Measurements from ENCODE around the gene KIF26B. TPM values are rescaled to one million over a fixed set of nuclear protein-coding genes. Genes with fewer than 3 reads are reported as not detected.

The KIF26B gene
- polyA plus RNA-seq, 1 donor = 33.3 TPM

DNA sequence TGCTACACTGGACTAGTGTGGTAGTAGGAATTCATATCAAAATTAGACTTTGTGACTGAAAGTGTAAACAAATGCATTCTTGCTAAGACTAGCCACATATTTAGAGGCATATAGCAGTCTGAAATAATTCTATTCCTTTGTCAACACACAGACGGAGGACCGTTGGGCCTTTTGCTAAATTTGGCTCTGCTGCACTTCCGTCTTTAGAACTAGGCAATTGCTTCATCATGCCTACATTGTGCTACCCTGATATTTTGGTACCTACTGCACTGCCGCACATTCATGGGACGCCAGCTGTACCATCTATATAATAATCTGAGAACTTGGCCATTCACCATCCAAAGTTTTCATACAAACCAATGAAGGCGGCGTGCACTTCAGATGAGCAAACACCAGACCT, 346.8 kb downstream of the KIF26B start:
- no peak for DNase-seq

DNA sequence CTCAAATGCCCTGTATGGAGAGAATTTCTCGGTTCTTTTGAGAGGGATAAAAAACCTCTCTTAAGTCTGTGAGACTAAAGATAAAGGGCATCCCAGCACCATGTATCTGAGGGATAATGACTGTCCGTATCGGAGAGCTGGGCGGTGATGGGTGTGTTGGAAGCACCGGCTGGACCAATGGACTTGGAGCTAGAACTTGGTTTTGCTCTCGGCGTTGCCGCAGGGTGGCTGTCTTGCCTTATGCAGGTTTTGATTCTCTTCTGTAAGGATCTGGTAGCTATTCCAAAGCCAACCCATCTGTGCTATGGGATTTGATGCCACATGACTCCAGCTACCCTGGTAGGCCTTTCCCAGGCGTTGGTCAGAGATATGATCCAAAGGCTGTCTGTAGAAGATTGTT, 348.8 kb downstream of the KIF26B start:
- DNase-seq = no peak

GRCh38 chr1:245510144-245510543, 355.4 kb downstream of the KIF26B start:
- no peak for DNase-seq

DNA sequence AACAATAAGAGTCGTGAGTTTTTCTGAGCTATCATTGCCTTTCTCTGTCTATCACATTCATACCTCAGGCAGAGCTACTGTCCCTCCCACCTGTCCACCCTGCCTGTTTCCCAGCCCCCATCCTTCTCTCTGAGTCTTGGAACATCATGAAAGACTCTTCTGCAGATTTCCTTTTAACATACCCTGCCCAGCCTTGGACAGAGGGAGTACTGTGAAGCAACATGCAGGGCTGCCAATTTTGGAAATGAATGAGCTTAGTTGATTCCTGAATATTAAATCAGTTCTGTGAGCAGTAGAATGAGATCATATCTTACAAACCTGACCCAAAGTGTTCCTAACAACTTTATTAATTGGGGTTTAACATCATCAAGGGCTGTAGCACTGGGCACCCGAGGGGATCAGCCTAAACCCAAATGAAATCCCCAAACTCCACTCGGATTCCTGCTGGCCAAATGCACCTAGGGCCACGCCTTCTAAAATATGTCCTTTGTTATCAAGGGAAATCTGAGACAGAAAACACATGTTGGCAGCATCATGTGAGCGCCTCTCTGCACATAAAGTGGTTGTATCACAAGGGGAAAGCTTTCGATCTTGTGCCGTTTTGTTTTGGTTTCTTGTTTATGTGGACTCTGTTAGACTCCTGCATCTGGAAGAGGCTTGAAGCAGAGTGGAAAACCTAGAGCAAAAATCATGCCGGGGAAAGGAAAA, 357.6 kb downstream of the KIF26B start:
- no peak for DNase-seq

DNA sequence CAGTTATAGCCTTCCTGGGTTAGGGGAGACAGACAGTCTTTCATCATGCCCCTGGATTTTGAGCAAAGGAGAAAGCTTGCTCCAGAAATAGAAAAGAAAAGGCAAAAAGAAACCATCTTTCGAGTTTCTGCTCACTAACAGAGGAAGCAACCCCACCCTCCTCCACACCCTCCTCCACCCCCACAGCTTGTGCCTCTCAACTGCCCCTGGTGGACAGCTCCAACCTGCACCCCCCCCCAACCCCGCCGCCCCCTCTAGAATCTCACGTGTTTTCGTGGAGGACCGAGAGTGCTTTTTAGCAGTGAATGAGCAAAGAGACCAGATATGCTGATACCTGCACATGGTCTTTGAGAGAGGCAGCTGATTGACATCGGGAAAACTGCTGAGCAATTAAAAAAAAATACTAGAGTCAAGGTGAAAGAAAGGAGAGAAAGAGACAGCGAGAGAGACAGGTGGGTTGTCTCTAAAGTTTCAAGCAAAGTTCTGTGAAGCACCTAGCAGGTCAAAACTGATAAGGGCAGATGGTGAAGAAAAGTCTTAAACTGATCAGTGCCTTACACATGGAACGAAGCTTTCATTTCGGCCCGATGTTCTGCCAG, 358.3 kb downstream of the KIF26B start:
- no peak for DNase-seq

DNA sequence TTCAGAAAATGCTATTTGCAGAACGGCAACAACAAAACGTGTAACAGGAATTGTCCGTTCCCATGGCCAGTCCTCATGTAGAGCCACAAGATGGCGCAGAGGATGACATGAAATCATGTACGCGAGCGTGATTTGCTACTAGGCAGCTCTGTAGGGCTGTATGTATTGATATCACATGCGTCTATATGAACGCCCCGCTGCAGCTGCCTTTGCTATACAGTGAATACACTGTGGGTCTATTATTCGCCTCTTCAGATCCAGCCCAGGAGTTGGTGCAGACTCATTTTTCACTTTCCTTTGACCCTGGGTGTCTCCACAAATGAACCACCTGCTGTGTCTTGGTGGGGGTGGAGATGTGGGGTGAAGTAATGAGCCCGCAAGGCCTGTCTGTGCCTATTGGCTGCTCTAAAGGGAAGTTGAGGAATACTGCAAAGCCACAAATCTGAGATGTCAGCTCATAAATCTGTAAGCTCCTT, 361.5 kb downstream of the KIF26B start:
- DNase-seq = no peak

DNA sequence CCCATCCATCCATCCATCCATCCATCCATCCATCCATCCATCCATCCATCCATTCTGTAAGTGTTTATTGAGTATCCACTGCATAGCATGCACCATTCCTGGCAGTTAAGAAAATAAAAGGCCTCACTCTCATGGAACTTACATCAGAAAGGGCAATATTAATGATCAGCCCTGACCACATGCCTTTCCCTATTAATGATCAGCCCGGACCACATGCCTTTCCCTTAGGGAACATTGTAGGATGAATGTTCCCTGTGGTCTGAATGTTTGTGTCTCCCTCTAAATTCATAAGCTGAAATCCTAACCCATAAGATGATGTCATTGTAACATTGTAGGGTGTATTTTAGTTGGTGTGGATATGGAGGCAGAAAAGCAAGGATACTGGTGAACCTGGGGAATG, 365.8 kb downstream of the KIF26B start:
- DNase-seq = no peak

- DNase-seq = no peak
Measured at GRCh38 chr1:245526141-245526540, 371.4 kb downstream of the KIF26B start.

- no peak for DNase-seq
Measured at GRCh38 chr1:245528258-245528635, 373.5 kb downstream of the KIF26B start.

GRCh38 chr1:245530937-245531336, 376.2 kb downstream of the KIF26B start:
- no peak for DNase-seq

DNA sequence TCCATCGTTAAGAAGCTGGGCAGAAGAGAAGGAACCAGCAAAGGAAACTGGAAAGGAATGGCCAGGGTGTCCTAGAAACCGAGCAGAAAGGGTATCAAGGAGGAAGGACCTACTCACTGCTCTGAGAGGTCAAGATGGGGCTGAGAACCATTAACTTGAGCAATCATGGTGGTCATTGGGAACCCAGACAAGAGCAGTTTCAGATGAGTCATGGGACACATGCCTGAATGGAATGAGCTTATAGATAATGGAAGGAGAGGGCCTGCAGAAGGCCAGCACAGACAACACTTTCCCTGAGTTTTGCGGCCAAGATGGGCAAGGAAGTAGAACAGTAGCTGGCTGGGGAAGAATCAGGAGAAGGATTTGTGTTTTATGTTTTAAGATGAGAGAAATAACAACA, 383.2 kb downstream of the KIF26B start:
- no peak for DNase-seq

DNA sequence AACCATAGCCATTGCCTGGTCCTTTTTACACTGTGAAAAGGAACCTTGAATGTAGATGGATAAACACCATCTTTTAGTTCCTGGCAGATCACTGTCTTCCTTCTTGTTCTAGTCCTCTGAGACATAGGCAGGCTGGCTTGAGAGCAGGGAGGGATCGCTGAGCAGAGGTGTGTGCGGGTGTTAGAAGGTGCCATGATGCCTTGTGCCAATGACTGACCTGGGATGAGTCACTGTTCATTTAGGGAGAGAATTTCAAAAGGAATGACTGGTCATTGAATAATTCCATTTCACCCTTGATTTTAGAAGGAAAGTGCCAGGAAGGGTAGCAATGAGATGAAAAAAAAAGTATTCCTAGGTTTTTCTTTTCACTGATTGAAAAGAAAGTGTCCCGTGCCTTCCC, 383.9 kb downstream of the KIF26B start:
- DNase-seq = no peak

DNA sequence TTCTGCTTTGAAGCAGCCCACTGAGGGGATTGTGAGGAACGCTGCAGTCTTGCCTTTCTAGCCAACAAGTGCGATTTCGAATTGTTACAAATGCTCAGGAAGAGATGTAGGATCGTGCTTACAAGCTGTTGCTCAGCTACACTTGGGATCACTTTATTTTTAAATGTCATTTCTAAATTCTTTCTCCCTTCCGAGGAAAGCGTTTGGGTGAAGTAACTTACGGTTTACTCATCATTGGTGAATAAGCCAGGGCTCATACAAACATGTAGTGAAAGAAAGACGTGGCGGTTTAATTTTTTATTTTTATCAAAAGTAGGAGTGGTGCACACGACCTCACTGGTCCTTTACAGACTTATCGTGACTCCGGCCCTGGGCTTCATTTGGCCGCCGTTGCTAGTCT, 386.6 kb downstream of the KIF26B start:
- no peak for DNase-seq

DNA sequence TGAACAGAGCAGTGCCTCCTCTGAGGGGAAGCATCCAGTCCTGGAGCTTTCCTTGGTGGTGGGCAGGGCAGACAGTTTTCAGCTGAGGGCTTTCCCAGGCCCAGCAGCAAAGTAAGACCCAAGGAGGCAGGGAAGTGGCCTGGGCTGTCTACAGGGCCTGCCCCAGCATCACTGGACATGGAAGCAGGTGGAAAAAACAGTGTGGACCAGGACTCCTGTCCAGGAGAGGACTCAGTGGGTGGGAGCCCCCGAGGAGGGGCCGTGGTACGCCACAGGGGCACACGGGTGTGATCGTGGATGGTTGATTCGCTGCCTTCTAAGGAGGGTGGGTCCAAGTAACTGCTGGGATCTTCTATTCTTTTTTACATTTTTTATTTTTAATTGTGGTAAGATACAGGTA, 387.6 kb downstream of the KIF26B start:
- no peak for DNase-seq

DNA sequence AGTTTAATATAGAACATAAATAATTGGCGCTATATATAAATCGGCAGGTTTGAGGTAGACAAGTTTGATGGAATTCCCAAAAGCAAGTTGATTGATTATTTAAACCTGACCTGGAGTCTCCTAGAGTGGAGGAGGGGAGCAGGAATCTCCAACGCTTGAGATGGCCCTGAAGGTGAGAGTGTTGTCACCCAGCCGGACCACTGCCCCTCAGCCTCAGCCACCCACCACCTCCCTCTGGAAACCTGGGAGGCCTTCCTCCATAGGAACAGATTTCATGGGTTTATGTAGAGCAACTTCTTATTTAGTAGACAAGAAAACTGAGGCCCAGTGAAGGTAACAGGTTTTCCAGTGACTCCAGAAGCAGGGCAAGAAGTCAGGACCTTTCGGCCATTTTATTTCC, 389.5 kb downstream of the KIF26B start:
- DNase-seq = no peak

- no peak for DNase-seq
Measured at GRCh38 chr1:245546875-245547274, 392.1 kb downstream of the KIF26B start.

DNA sequence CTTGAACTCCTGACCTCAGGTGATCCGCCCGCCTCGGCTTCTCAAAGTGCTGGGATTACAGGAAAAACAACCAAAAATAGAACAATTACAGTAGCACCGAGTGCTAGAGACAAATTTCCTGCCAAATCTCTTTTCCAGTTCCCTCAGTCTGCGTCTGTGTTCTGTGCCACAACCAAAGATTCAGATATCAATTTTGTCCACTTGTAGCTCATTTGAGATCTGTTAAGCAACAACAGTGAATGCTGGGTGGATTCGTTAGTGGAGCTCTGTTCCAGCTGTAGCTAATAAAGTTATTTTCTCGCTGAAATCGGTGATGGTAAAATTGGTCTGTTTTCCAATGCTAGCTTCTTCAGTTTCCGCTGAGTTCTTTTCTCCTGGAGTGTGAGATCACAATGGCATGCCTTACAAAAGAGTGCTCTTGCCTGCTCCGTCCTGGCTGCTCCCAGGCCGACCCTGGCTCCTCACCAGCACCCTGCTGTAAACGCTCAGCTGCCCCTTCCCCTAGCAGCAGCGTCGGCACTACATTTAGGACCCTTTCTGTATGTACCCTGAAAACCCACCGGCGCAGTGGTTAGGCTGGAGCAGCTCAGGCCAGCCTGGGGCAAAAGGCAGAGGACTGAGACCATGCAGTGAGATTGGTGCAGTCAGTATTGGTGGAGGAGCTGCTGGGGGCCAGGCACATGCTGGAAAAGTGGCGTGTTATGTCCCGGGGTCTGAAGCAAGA, 395.4 kb downstream of the KIF26B start:
- DNase-seq = no peak

DNA sequence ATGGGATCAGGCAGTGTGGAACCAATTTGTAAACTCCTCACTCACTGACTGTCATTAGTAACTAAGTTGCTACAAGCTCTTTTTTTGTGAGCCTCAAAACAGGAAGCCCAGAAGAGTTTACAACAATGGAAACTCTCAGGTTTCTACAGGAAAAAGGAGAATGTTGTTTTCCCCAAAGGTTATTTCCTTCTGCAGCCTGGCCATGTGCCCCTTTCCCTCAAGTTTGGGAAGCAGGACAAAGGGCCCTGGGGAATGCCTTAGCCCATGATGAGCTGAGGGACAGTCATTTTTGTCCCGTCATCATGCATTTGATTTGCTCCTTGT, 395.9 kb downstream of the KIF26B start:
- no peak for DNase-seq

- DNase-seq = no peak
Measured at GRCh38 chr1:245551536-245551935, 396.8 kb downstream of the KIF26B start.

DNA sequence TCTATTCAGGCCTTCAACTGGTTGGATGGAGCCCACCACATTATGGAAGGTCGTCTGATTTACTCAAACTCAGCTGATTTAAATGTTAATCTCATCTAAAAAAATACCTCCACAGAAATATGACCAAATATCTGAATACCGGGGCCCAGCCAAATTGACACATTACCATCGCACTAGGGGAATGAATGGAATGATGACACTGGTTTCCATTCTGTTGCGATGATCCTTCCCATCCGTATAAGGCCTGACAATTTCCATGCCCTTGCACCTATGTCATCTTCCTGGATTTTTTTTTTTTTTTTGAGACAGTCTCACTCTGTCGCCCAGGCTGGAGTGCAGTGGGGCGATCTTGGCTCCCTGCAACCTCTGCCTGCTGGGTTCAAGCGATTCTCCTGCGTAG, 397.5 kb downstream of the KIF26B start:
- DNase-seq = no peak

GRCh38 chr1:245556057-245556456, 401.3 kb downstream of the KIF26B start:
- DNase-seq = no peak

GRCh38 chr1:245558069-245558468, 403.3 kb downstream of the KIF26B start:
- DNase-seq = no peak

DNA sequence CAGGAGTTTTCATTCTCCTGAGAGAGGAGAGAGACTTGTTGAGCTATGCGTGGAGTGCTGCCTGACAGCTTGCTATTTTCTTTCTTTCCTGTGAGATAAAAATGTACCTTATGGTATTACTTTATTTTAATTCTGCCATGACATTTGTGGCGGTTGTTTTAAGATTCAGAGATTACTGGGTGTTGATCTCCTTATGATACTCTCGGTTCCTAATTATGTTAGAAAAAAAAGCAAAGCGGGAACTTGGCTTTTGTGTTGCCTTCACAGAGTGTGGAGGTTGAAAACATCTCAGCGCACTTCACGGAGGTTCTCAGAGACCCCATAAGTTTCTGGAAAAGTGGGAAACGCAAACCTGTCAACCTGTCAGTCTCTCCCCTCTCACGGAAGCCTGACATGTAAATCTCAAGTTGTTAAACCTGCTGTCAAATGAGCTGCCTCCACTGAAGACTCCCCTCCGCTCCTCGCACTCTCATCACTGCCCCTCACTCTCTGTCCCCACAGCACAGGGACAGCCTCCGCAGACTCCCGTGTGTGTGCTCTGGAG, 405.6 kb downstream of the KIF26B start:
- DNase-seq = no peak
